HUES6 (cell line): ENCODE data around the gene MICA.
"Not testable (repeated sequence)": the region's sequence is repeated elsewhere in the genome, so short reads cannot be mapped to it uniquely, and the experiment has no call there.

ENCODE experiments used
- H3K27ac ChIP-seq: 2 replicates; pipeline ENCODE4 v1.7.0; 2013; ENCODE audit warnings: low read depth, mild to moderate bottlenecking, low read length, inconsistent platforms
- H3K27me3 ChIP-seq: 2 replicates; pipeline ENCODE4 v1.6.1; 2013; ENCODE audit warnings: low read length; ENCODE audit not compliant: control insufficient read depth, insufficient read depth
- H3K36me3 ChIP-seq: 2 replicates; pipeline ENCODE4 v1.6.1; 2013; ENCODE audit warnings: low read length; ENCODE audit not compliant: control insufficient read depth, insufficient read depth
- H3K4me1 ChIP-seq: 2 replicates; pipeline ENCODE4 v1.6.1; 2013; ENCODE audit warnings: low read length; ENCODE audit not compliant: control insufficient read depth, insufficient read depth
- H3K4me3 ChIP-seq: 2 replicates; pipeline ENCODE4 v1.5.1; 2013; ENCODE audit warnings: low read depth, low read length
- H3K9ac ChIP-seq: one replicate; pipeline ENCODE4 v1.6.1; 2013; ENCODE audit warnings: mild to moderate bottlenecking, low read length
- H3K9me3 ChIP-seq: 2 replicates; pipeline ENCODE4 v1.6.1; 2013; ENCODE audit warnings: low read depth, low read length; ENCODE audit not compliant: control insufficient read depth, insufficient read depth

MICA gene

DNA sequence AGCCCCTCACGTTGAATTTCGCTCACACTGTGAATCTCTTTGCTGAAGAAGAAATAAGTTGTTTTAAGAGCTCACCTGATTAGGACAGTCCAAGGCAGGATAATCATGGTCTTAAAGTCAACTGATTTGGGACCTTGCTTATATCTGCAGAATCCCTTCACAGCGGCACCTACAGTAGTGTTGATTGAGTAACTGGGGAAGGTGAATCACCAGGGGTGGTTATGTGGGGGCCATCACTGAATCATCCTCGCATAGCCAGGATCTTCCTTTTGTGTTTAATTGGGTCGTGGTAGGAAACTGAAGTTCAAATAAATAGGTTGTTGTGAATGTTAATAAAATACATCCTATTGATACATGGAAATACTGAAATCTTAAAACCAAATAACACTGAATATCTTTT is 20.2 kb upstream of the MICA start:
- Histone ChIP-seq H3K9ac (no peak overlapping the region), H3K4me3 (no peak overlapping the region), H3K27ac (no peak overlapping the region), H3K36me3 (no peaks in the 10 kb centered on the region), H3K27me3 (peaks cover 15% of the 10 kb centered on the region), H3K4me1 (no peaks in the 10 kb centered on the region), H3K9me3 (no peaks in the 10 kb centered on the region)

DNA sequence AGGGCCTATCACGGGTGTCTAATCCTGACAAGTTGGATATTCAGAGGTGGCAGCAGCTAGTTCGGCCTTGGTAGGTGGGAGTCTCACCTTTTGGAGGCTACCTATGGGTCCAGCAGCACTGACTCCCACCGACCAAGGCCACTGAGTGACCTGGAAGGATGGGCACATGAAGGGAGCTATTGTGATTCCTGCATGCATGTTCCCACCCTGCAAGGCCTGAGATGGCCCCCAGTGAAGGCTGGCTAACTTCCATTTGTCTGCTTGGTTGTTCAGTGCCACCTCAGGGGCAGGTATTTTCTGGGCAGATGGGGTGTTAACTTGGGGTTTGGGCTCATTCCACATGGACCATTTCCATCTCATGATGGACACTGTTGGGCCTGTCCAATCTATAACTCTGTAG is 18.4 kb upstream of the MICA start:
- H3K27ac ChIP-seq: no peak overlapping the region
- no peaks in the 10 kb centered on the region for H3K4me1 ChIP-seq
- H3K27me3 ChIP-seq: no peaks in the 10 kb centered on the region
- H3K4me3 ChIP-seq: no peak overlapping the region
- no peaks in the 10 kb centered on the region for H3K9me3 ChIP-seq
- H3K36me3 ChIP-seq: no peaks in the 10 kb centered on the region
- no peak overlapping the region for H3K9ac ChIP-seq

DNA sequence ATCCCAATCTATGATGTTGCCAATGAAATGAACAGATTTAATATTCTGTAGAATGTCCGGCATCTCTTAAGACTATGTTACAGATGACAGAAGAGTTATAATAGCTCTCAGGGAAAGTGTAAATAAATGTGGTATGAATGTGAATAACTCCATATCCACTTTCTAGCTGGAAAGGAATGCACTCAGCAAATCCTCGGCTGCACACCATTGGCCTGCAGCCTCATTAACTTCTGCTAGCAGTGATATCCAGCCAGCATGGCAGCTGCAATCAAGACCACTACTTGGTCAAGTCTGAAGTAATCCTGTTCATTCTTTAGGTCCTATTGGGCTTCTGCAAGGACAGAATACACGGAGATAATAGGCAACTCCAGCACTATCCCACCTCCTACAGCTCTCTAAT is 17.3 kb upstream of the MICA start:
- Histone ChIP-seq H3K9me3 (no peaks in the 10 kb centered on the region), H3K9ac (no peak overlapping the region), H3K27me3 (no peaks in the 10 kb centered on the region), H3K27ac (no peak overlapping the region), H3K36me3 (no peaks in the 10 kb centered on the region), H3K4me1 (no peaks in the 10 kb centered on the region), H3K4me3 (no peak overlapping the region)

DNA sequence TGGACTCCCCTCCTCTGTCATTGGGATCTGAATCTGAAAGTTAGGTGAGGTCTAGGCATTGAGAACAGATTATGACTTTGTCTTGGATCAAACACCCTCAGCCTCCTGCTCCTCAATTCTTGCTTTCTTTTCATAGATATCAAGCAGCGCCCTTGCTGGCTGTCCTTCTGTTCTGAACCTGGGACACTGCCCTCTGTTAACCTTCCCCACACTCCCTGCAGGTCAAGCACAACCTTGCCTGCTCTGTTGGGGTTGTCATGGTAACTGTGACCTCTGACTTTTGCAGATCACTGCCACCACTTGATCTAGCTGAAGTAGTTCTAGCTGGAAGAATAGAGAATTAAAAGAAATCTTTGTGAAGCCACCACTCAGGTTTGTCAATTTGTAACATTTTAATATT is 16.4 kb upstream of the MICA start:
- Histone ChIP-seq H3K27me3 (no peaks in the 10 kb centered on the region), H3K4me3 (no peak overlapping the region), H3K9ac (no peak overlapping the region), H3K4me1 (no peaks in the 10 kb centered on the region), H3K27ac (no peak overlapping the region), H3K9me3 (no peaks in the 10 kb centered on the region), H3K36me3 (no peaks in the 10 kb centered on the region)

DNA sequence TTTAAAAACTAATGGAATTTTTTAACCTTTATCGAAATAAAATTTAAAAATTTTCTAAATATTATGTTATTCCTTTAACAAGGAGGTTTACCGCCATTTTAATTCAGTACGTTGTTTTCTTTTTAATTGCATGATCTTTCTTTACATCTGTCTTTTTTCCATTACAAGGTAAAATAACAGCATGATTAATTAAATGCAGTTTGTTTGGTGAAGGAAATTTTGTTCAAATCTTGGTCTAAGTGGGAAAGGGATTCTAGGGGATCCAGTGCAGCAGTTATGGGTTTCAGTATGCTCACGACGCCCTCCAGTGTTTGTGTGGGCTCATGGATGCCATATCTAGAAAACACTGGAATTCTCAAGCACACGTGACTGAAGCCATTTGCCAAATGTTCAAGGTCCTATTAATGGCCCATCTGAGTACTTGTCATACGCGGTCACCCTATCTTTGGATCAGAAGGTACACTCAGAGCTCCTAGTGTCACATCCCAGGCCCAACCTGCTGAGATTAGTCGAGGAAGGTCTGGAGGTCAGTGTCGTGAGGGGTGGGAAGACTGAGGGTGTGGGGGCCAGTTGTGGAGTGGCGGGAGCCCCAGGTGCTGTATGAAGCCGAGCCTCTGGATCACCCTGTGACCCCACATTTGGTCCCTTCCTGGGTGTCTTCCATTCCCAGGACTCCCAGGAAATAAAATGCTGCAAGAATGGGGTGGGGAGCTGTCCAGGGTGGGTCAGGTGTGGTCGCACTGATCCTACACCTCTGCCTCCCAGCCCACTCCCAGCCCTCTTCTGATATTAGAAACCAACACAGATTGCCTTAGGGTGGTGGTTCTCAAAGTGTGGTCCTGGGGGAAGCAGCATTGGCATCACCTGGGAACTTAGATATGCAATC is 14.2 kb upstream of the MICA start:
- not testable (repeated sequence) for H3K36me3 ChIP-seq, H3K4me1 ChIP-seq, H3K4me3 ChIP-seq, H3K27ac ChIP-seq, H3K27me3 ChIP-seq, H3K9me3 ChIP-seq, H3K9ac ChIP-seq

DNA sequence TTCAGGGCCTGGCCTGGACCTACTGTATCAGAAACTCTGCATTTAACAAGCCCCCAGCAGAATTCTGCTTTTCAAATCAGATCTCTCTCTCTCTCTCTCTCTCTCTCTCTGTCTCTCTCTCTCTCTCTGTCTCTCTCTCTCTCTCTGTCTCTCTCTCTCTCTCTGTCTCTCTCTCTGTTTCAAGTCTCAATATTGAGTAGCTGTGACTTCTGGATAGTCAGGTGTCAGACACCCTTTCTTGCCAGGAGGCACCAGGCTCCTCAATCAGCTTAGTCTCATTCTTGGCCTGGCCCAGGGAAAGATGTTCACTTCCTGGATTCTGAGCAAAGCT is 13.6 kb upstream of the MICA start:
- not testable (repeated sequence) for H3K27ac ChIP-seq, H3K4me3 ChIP-seq, H3K4me1 ChIP-seq

DNA sequence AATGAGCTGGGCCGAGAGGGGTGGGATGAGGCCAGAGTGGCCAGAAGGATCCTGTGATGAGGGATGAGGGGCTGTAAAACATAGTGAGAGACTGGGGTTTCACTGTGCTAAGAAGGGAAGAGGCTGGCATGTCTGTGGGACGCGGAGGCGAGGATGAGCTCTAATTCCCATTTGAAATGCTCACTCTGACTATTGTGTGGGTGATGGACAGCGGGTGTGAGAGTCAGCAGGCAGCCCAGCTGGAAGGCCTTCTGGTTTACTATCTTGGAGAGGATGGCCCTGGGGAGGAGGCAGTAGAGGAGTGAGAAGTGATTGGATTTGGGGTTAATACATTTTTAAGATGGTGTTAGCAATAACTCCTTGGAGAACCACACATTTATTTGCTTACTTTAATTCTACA is 9.5 kb upstream of the MICA start:
- Histone ChIP-seq H3K4me1 (peaks cover 7% of the 10 kb centered on the region; the same call in 1 of the 2 replicates), H3K27me3 (peaks cover 5% of the 10 kb centered on the region; the same call in 1 of the 2 replicates), H3K27ac (no peak overlapping the region), H3K9me3 (no peaks in the 10 kb centered on the region), H3K36me3 (no peaks in the 10 kb centered on the region), H3K4me3 (no peak overlapping the region), H3K9ac (no peak overlapping the region)

More for the DNA sequence above, 13.6 kb upstream of the MICA start:
- not testable (repeated sequence) for H3K36me3 ChIP-seq, H3K9me3 ChIP-seq, H3K27me3 ChIP-seq, H3K9ac ChIP-seq

DNA sequence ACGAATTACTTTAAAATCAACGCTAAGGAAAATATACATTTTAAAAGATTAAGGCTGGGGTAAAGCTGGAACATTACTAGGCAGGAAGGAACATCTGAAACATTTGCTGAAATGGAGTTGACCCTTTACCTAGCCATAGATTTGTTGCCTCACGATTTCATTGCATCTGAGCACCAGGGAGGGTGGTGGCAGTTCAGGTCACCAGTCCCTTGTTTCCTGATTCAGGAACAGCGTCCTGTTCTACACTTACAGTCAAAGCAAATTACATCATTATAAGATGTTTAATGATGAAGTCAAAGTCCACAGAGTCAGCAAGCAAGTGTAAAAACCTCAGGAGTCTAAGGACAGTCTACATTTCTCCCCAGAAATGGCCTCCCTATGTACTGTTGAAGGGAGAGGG is 9.0 kb upstream of the MICA start:
- Histone ChIP-seq H3K27ac (no peak overlapping the region), H3K9ac (no peak overlapping the region), H3K36me3 (no peaks in the 10 kb centered on the region)

DNA sequence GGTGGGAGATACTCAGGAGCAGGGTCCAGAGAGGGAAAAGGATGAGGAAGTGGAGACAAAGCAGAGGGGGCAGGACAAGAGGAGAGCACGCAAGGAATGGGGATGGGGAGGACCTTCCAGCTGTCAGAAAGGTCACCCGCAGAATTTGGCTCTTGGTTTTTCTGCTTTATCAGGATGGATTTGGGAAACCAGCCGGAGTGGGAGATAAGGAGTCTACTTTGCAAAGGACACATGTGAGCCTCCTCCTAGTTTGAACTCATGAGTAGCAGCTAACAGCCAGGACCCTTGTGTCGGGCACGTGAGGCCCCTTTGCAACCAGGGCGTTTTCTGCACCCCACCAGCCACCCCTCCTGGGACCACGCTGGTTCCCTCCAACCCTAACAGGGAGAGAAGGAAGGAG is 7.6 kb upstream of the MICA start:
- Histone ChIP-seq H3K4me3 (no peak overlapping the region), H3K36me3 (no peaks in the 10 kb centered on the region), H3K27me3 (peaks cover 12% of the 10 kb centered on the region), H3K9me3 (no peaks in the 10 kb centered on the region), H3K4me1 (peaks cover 9% of the 10 kb centered on the region; the same call in 1 of the 2 replicates), H3K27ac (no peak overlapping the region), H3K9ac (no peak overlapping the region)

More for the DNA sequence above, 9.0 kb upstream of the MICA start:
- H3K4me1 ChIP-seq: peaks cover 7% of the 10 kb centered on the region; the same call in 1 of the 2 replicates
- no peak overlapping the region for H3K4me3 ChIP-seq
- H3K27me3 ChIP-seq: peaks cover 5% of the 10 kb centered on the region; the same call in 1 of the 2 replicates
- H3K9me3 ChIP-seq: no peaks in the 10 kb centered on the region

DNA sequence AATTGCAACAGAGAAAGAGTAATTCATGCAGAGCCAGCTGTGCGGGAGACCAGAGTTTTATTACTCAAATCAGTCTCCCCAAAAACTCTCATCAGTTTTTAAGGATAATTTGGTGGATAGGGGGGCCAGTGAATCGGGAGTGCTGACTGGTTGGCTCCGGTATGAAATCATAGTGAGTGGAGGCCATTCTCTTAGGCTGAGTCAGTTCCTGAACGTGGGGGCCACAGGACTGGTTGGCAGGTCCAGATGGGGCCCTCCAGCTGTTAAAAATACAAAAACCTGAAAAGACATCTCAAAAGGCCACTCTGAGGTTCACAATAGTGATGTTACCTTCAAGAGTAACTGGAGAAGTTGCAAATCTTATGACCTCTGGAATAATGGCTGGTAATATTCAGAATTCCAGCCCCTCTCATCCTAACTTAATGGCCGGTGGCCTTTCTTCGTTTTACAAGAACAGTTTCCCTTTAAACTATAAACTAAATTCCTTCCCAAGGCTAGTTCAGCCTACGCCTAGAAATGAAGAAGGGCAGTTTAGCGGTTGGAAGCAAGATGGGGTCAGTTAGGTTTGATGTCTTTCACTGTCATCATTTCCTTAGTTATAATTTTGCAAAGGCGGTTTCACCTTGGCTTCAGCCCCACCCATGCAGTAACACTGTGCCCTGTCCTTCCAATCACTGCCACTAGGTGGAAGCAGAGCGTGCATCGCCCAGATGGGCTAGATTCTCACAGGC is 6.8 kb upstream of the MICA start:
- no peak overlapping the region for H3K9ac ChIP-seq
- H3K27ac ChIP-seq: no peak overlapping the region
- H3K36me3 ChIP-seq: no peaks in the 10 kb centered on the region
- peaks cover 16% of the 10 kb centered on the region for H3K4me1 ChIP-seq
- H3K9me3 ChIP-seq: no peaks in the 10 kb centered on the region
- H3K4me3 ChIP-seq: no peak overlapping the region
- H3K27me3 ChIP-seq: peaks cover 20% of the 10 kb centered on the region

DNA sequence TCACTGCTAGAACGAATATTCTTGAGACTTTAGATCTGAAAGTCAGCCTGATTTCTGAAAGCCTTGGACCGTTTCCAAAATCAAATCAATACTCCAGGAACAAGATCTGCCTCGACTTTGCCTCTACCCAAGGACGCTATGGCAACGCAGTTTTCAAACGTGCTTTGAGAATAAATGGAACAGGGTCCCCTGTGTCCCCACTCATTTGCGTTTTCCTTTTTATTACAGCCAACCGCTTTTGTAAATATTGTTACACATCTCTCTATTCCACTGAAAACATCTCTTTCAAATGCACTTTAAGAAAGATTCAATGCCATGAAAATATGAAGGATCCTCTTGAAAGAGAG is 6.3 kb upstream of the MICA start:
- not testable (repeated sequence) for H3K9ac ChIP-seq, H3K9me3 ChIP-seq, H3K36me3 ChIP-seq, H3K27ac ChIP-seq
- Histone ChIP-seq H3K27me3 (peaks cover 25% of the 10 kb centered on the region), H3K4me3 (peak overlapping the region; percentile 11; the same call in 1 of the 2 replicates), H3K4me1 (peaks cover 17% of the 10 kb centered on the region)
